K562 (cell line): ENCODE data around the gene IQSEC3. TPM values are rescaled to one million over a fixed set of nuclear protein-coding genes. Genes with fewer than 3 reads are reported as not detected.

Source experiments
- ATAC-seq: fragments of 200-7000 bp; cut with Tn5 transposase; 3 replicates; pipeline ENCODE4 v1.9.1; 2020; ENCODE audit warnings: moderate library complexity
- BruUV-seq: library from RNA; stranded (reverse); fragments of 400-500 nt; replicated peaks from 2 replicates; lab custom pipeline; 2021; lab: Mats Ljungman, UMichigan
- CTCF ChIA-PET: fragments of 300-600 bp; formaldehyde crosslinking; extraction: SDS; loops from one replicate; lab custom pipeline; 2021; ENCODE audit warnings: low intra/inter-chr PET ratio; lab: Yijun Ruan, JAX
- POLR2A ChIA-PET: fragments of 300-600, 350-650 bp; sonication (Branson Sonifier 250); formaldehyde crosslinking; extraction: SDS; loops from one replicate; lab custom pipeline; 2021; ENCODE audit warnings: antibody characterized with exemption, inconsistent platforms; lab: Yijun Ruan, JAX
- DNase-seq, 4 experiments: peaks; one replicate each; pipeline versions ENCODE4 v3.0.0 to v3.0.0-alpha.2; 2011 to 2018; ENCODE audit warnings: low spot score in 3 of 4, mixed read lengths in 3 of 4; ENCODE audit errors: extremely low read depth in 1 of 4
- FAIRE-seq: peaks from 2 replicates; lab custom pipeline; 2011; peaks lifted over from hg19 to GRCh38; lab: Jason Lieb, UNC
- H2AFZ ChIP-seq: 2 replicates; pipeline ENCODE4 v1.6.0; 2011; ENCODE audit warnings: low read depth, low read length, control low read depth, inconsistent platforms
- H3K27ac ChIP-seq: fragments of 200-600 bp; 3 replicates; pipeline ENCODE4 v1.8.0; 2011; ENCODE audit warnings: low read depth, mild to moderate bottlenecking, control low read depth, inconsistent platforms, low read length, moderate library complexity, mixed read lengths; ENCODE audit errors: extremely low read depth
- H3K27me3 ChIP-seq, 2 experiments: fragments of 300-600 bp in 1 of 2; 2 replicates in 1 of 2; 3 replicates in 1 of 2; pipeline versions ENCODE4 v1.6.0 to v1.8.0; 2011; ENCODE audit warnings: inconsistent platforms in 2 of 2, low read length in 2 of 2, mild to moderate bottlenecking in 1 of 2, mixed read lengths in 1 of 2, moderate library complexity in 1 of 2; ENCODE audit not compliant: control insufficient read depth in 2 of 2, insufficient read depth in 2 of 2
- H3K36me3 ChIP-seq: fragments of 300-600 bp; 3 replicates; pipeline ENCODE4 v1.8.0; 2011; ENCODE audit warnings: mild to moderate bottlenecking, low read length, inconsistent platforms; ENCODE audit not compliant: control insufficient read depth, insufficient read depth
- H3K4me1 ChIP-seq, 2 experiments: fragments of 200-600 bp in 1 of 2; replicated peaks in 1 of 2; 2 replicates in 1 of 2; 3 replicates in 1 of 2; pipeline versions ENCODE4 v1.5.1 to v1.8.0; 2011; ENCODE audit warnings: inconsistent platforms in 2 of 2, low read length in 2 of 2, mild to moderate bottlenecking in 1 of 2, mixed read lengths in 1 of 2, moderate library complexity in 1 of 2; ENCODE audit not compliant: control insufficient read depth in 2 of 2, insufficient read depth in 2 of 2
- H3K4me2 ChIP-seq: 2 replicates; pipeline ENCODE4 v1.6.1; 2011; ENCODE audit warnings: low read length, control low read depth, inconsistent platforms, mixed read lengths; ENCODE audit not compliant: insufficient read depth
- H3K4me3 ChIP-seq: fragments of 200-600 bp; sonication (generic), shearing (Covaris generic); 2 replicates; pipeline ENCODE4 v1.5.1; 2016; ENCODE audit warnings: control low read depth, inconsistent platforms
- H3K79me2 ChIP-seq: fragments of 200-600 bp; 3 replicates; pipeline ENCODE4 v1.8.0; 2011; ENCODE audit warnings: low read length, inconsistent platforms; ENCODE audit not compliant: control insufficient read depth, insufficient read depth
- H3K9ac ChIP-seq, 2 experiments: 2 replicates each; pipeline versions ENCODE4 v1.6.0 to v1.6.1; 2011; ENCODE audit warnings: low read depth in 2 of 2, low read length in 2 of 2, control low read depth in 1 of 2, inconsistent platforms in 1 of 2, mild to moderate bottlenecking in 1 of 2, mixed read lengths in 1 of 2; ENCODE audit not compliant: insufficient read depth in 1 of 2
- H3K9me1 ChIP-seq: one replicate; pipeline ENCODE4 v1.6.0; 2011; ENCODE audit warnings: inconsistent platforms, mild to moderate bottlenecking, low read length, moderate library complexity; ENCODE audit not compliant: control insufficient read depth, insufficient read depth
- H3K9me3 ChIP-seq: replicated peaks from 2 replicates; pipeline ENCODE4 v1.5.1; 2011; ENCODE audit warnings: low read depth, low read length, inconsistent platforms; ENCODE audit not compliant: control insufficient read depth, insufficient read depth
- H4K20me1 ChIP-seq: replicated peaks from 2 replicates; pipeline ENCODE4 v1.6.1; 2011; ENCODE audit warnings: low read length, inconsistent platforms, mixed read lengths; ENCODE audit not compliant: control insufficient read depth, insufficient read depth
- CBFA2T2 ChIP-seq: fragments of 450-650 bp; conservative IDR thresholded peaks from 2 replicates; pipeline ENCODE4 v1.6.1; 2017; ENCODE audit warnings: mild to moderate bottlenecking
- ZBTB33 ChIP-seq: sonication (generic); formaldehyde crosslinking; IDR thresholded peaks from 2 replicates; pipeline ENCODE4 v1.8.1; 2023; ENCODE audit warnings: mild to moderate bottlenecking, missing genetic modification reagents
- WGBS: fragments of 100-300 bp; shearing (Covaris generic); methylation state at CpG from one replicate; pipeline ENCODE4 v1.1.6; 2016; ENCODE audit warnings: low coverage, mixed read lengths; ENCODE audit not compliant: insufficient coverage; ENCODE audit errors: missing lambda C conversion rate; 5-methylcytosine and 5-hydroxymethylcytosine counted together
- in situ Hi-C: fragments of 300-500 bp; cut with MboI; formaldehyde crosslinking; loops from 4 replicates; pipeline ENCODE4 v1.15.0; 2018; ENCODE audit warnings: inconsistent platforms, mixed read lengths
- intact Hi-C: fragments of 100-400 bp; cut with micrococcal nuclease; formaldehyde crosslinking; loops from 2 replicates; pipeline ENCODE4 v1.14.2; 2022
- polyA plus RNA-seq, 8 experiments: library from polyadenylated mRNA; depleted of rRNA in 4 of 8; stranded (reverse) in 5 of 8; unstranded in 3 of 8; fragments of >200 nt; fragmentation: Nextera tagmentation in 2 of 8; fragmentation: Illumina TruSeq in 1 of 8; extraction: Ambion mirVana in 2 of 8; extraction: Trizol in 1 of 8; gene quantifications; 2 replicates each; pipeline versions ENCODE4 v1.2.1 to v1.2.3, GENCODE V29; 2011 to 2014; ENCODE audit warnings: inconsistent platforms in 1 of 8, missing spikeins in 1 of 8
- total RNA-seq, 7 experiments: library from RNA; depleted of rRNA in 6 of 7; stranded (reverse); fragments of >200 nt in 6 of 7; fragmentation: Illumina TruSeq in 2 of 7; extraction: Trizol in 2 of 7; gene quantifications; 2 replicates each; pipeline versions ENCODE4 v1.2.1 to v1.2.3, GENCODE V29; 2011 to 2021; ENCODE audit warnings: low replicate concordance in 1 of 7

The IQSEC3 gene
- total and polyA plus RNA-seq, 9 of the 15 experiments (the other 6 are each of a cell fraction or from before 2014, with no cell fraction given) = under 0.01 to 0.25 (median 0.08) TPM; not detected in 3

- H3K9me1 ChIP-seq = no peaks in the 10 kb centered on the region
- intact Hi-C loops = no loop called here
- no peak for ATAC-seq
- POLR2A ChIA-PET = no interaction called here
- no peak for DNase-seq
- no peak overlapping the region for H3K4me2 ChIP-seq
- no peaks in the 10 kb centered on the region for H3K9me3 ChIP-seq
- FAIRE-seq = no peak
- H3K36me3 ChIP-seq = no peaks in the 10 kb centered on the region
- in situ Hi-C loops = no loop called here
- no peaks in the 10 kb centered on the region for H3K79me2 ChIP-seq
- H3K9ac ChIP-seq = no peak overlapping the region
- H3K27ac ChIP-seq = no peak overlapping the region
- TF ChIP-seq CBFA2T2 = no peak
- TF ChIP-seq ZBTB33 (CRISPR knock-in tag) = peak; percentile 34; the same call in 1 of the 2 replicates
- 29% methylated on average over 14 of the region's 49 CpGs for WGBS
- H3K27me3 ChIP-seq = peaks cover 13 to 62% of the 10 kb centered on the region in 2 experiments; a peak in 4 of 5 replicates
- H4K20me1 ChIP-seq = no peaks in the 10 kb centered on the region
- H3K4me1 ChIP-seq = peaks cover 0 to 12% of the 10 kb centered on the region in 2 experiments; a peak in 3 of 5 replicates
- CTCF ChIA-PET = no interaction called here
- H2AFZ ChIP-seq = no peak overlapping the region
- H3K4me3 ChIP-seq = no peak overlapping the region
- no TSS peak for BruUV-seq
Observed at GRCh38 chr12:138898-139534, 72.4 kb downstream of the IQSEC3 start.
